Pons (tissue), 1 donor: Measurements from ENCODE around the gene HNF1B.
A peak's percentile ranks its signal among the peaks of the same experiment; 100 is the strongest.

ENCODE experiments used
- DNase-seq: peaks from one replicate; pipeline ENCODE4 v3.0.0-alpha.2; 2016; ENCODE audit warnings: low spot score

The HNF1B gene

DNA sequence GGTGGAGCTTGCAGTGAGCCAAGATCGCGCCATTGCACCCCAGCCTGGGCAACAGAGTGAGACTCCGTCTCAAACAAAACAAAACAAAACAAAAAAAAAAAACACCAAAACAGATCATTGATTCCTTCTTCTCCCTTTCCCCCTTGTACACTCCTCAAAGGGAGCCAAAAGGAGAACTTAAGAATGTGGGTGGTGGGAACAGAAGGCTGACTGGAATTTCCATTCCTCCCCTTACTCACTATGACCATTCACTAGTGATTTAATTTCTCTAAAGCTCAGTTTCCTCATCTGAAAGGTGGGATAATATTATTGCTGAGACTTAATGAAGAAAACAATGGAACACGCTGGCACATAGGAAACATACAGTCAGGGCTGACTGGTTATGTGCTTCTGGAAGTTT lies 17.1 kb upstream of the HNF1B start:
- no peak for DNase-seq

DNA sequence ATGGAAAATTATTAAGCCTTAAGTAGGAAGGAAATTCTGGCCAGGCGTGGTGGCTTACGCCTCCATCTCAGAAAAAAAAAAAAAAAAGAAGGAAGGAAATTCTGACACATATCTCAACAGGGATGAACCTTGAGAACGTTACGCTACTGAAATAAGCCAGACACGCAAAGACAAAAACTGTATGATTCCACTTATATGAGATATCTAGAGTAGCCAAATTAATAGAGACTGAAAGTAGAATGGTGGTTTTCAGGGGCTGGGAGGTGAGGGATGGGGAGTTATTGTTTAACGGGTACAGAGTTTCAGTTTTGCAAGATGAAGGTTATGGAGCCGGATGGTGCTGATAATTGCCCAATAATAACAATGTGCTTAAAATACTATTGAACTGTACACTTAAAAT lies 16.2 kb upstream of the HNF1B start:
- no peak for DNase-seq

DNA sequence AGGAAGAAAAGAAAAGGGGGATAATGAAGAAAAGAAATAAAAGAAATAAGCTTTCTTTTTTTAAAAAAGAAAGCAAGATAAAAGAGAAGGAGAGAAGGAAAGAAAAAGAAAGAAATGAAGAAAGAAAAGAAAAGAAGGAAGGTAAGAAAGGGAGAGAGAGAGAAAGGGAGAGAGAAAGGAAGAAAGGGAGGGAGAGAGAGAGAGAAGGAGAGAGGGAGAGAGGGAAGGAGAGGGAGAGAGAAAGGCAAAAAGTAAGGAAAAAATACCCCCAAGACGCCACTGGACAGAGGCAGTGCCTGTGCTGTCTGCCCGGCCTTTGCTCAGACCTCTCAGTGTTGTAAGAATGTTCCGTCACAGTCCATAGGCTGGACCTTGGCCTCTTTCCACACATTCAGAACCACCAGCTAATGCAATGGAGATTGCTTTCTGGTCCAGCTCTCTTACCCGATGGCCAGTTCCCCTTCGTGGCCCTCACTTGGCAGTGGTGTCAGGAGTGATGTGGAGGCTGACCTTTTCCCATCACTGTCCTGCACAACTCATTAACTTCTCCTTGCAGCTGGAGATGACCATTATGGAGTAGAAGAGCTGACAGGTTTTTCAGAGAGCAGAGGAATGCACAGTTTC lies 14.3 kb upstream of the HNF1B start:
- no peak for DNase-seq

DNA sequence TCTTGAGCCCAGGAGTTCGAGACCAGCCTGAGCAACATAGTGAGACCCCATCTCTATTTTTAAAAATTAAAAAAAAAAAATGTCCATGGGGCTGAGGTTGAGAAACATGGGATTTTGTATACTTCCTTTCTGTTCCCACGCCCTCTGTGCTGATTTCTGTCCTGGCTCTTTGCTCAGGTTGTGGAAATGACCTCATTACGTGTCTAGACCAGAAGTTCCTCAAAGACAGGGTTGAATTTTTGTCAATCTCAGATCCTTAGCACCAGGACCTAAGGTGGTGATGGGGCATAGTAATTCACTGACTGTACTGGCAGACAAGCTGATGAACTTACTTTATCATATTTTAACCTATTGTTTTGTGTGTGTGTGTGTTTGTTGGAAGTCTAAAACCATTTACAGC lies 11.2 kb upstream of the HNF1B start:
- DNase-seq, result no peak

DNA sequence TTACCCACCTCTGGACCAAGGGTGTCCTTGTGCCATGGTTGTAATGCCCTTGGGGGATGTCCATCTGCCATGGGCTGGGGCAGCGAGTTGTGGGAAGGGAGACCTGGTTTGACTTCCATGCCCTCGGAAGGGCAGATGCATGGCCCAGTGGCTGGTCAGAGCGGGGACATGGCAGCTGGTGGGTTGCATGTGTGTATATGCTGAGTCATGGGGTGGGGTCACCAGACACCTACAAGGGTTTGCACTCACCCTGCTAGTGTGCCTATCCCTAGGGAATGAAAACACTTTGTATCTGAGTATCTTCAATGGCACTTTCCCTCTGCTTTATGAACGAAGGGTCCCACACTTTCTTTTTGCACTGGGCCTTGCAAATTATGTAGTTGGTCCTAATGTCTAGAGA lies 10.6 kb upstream of the HNF1B start:
- no peak for DNase-seq

DNA sequence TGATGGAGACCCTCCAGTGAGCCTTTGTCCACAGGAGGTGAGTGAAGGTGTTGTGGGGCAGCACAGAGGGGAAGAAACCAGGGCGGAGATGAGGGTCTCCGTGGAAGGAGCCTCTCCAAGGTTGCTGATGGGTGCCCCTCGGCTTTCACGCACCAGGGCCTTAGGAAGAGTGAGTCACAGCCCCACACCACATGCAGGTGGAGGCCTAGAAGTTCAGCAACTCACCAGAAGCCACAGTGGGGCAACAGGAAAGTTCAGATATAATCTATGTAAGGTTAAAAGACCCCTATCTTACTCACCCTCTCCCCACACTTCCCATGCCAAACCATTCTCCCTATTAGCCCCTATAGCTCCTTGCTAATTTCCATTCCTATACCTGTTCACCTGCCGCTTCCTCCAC lies 9.5 kb upstream of the HNF1B start:
- no peak for DNase-seq

DNA sequence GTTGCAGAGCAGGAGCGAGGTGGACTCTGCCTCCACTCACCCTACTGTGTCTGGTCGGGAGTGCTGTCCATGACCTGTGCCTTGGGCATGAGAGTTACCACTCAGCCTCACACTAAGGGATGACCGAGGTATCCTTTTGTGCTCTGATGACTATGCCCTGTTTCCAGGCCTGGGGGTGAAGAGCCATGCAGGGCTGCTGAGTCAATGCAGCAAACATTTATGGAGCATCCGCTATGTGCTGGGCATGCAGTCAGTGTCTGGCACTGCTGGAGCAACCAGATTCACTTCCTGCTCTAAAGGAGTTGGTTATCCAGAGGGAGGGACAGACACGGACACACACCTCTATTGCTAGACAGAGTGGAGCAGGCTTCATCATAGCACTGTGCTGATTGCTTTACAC lies 7.6 kb upstream of the HNF1B start:
- no peak for DNase-seq

DNA sequence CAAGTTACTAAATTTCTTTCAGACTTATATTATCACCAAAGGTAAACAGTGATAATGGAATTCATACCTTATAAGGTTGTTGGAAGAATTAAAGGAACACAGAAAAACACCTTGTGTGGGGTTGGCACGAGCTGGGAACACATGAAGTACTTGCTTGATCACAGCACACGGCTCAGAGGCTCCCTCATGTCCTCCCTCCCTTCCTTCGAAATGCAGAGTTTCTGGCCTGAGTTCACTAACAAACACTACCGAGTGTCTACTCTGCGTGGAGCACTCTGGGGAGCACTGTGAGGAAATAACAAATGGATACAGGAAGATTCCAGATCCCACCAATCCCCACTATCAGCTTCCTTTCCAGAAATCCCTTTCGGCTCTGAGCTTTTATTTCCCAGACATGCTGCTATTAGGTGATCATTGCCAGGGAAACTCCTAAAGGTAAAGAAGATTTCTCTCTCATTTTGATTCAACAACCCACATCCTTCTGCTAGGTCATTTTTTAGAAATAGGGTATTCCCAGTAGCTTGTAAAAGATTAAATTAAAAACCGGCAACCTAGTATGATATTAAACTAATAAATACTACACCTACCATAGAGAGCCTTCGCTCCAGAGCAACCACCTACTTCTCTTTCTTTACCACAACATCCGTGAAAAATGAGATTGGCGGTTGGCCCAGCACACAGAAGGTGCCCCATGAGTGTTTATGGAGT lies 6.1 kb upstream of the HNF1B start:
- no peak for DNase-seq

DNA sequence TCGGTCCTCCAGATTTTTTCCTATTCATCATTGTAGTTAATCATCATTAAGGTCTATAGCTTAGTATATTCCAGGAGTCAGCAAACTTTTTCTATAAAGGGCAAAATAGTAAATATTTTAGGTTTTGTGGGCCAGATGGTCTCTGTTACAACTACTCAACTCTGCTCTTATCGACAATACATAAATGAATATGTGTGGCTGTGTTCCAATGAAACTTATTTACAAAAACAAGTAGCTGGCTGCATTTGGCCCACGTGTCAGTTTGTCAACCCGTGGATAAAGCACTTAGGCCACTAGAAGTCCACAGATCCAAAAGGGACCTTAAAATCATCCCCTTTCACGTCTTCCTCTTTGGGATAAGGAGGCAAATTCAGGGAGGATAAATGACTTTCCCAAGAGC lies 5.4 kb upstream of the HNF1B start:
- no peak for DNase-seq

DNA sequence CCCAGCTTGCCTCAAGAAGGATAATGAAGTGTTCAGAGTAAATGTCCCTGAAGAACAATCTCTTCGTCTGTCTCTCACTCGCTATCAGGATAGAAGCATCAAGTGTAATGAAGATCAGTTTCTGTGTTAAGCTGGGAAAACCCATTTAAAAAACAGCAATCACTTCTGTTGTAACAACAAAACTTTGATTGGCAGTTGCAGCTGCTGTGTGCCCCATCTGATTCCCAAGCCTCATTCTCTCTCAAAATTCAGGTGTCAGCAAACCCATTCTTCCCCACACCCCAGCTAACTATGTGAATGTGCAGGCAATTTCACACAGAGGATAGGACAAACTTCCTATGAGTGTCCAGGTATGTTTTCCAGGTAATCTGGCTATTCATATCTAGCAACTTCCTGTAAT lies 2.4 kb upstream of the HNF1B start:
- no peak for DNase-seq

DNA sequence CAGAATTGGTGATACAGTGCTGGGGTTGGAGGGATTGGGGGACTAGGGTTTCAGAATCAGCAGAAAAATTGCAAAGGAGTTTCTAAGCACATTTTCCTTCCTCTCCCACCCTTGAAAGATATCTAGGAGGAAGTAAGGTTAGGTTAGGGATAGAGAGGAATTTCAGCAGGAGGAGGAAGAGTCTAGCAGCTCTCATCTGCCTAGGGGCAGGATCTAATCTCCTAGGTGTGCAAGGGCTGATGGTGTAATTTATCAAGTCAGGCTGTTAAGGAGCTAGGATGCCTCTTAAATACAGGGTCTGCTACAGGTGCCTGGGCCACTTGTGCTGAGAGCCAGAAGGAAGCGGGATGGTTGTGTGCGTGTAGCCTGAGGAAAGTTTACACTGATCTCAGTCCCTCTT lies 1.8 kb upstream of the HNF1B start:
- no peak for DNase-seq

DNA sequence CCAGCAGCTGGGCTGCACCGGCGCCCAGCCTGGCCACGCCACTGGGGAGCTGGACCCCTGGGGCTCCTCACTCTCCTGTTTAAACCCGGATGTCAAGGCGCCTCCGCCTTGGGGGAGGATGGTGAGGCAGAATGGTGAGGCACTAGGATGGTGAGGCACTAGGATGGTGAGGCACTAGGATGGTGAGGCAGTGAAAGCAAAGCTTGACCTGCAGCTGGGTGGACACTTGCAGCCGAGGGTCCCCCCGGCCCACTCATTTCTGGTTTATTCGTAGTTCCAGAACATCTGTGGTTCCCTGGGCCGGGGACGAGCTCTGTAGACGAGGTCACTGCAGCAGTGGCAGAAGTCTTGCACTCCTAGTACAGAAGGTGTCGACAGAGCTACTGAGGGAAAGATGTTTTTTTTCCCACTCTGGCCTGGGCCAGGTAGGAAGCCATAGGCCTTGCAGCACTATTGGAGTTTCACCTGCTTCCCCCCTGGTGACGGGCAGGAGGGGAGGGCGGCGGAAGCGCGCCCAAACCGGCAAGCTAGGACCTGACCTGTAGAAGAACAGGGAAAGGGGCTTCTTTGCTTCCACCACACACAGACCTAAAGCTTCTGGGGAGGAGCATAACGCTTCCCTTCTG lies 1.1 kb upstream of the HNF1B start:
- DNase-seq, result no peak

DNA sequence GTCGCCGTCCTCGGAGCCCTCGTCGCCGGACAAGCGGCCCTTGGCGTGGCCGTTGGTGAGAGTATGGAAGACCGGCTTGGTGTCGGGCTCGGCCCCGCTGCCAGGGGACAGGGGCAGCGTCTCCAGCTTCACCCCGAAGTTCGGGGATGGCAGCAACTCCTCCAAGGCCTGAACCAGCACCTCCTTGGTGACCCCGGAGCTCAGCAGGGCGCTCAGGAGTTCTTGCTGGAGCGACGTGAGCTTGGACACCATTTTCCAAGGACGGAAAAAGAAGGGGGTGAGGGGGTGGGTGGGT lies 279 bp downstream of the HNF1B start:
- no peak for DNase-seq

DNA sequence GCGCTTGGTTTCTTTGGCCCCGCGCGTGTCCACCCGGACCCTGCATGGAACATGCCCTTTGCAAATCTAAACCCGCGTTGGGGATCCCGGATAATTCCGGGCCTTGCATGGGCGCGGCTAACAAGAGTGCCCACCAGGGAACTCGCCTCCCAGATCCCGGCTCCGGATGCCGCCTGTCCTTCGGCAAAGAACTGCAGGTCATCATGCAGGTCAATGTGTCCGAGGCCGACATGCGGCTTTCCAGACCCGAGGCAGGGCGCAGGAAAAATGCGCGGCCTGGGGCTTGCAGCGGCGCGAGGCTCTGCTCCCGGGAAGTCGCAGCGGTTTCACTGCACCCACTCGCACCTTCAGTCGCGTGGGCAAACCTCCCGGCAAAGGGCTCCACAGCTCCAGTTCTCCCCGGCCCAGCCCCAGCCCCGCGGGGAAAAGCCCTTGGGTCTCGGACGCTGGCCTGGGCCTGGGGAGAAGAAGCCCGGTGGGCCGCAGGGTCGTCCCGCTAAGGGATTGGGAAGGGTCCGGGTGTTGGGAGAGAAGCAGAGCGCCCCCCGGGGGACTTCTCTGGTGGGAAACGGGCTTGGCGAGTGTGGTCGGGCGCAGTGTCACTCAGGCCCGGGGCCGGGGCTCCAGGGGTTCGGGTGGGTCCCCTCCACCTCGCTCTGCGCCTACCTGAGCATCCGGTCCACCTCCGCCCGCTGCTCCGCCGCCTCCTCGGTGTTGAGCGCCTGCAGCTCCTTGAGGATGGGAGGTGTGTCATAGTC lies 805 bp downstream of the HNF1B start:
- no peak for DNase-seq

DNA sequence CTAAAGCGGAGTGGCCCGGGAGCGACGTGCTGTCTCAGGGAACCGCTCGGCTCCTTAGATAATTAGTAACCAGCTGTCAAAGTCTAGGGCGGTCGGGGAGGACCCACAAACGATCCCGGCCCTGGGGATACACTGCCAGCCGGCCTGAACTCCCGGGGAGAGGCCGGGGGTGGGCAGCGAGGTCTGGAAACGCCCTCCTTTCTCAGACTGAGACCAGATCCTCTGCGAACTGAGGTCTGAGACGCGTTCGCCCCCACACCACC lies 1.3 kb downstream of the HNF1B start:
- no peak for DNase-seq

DNA sequence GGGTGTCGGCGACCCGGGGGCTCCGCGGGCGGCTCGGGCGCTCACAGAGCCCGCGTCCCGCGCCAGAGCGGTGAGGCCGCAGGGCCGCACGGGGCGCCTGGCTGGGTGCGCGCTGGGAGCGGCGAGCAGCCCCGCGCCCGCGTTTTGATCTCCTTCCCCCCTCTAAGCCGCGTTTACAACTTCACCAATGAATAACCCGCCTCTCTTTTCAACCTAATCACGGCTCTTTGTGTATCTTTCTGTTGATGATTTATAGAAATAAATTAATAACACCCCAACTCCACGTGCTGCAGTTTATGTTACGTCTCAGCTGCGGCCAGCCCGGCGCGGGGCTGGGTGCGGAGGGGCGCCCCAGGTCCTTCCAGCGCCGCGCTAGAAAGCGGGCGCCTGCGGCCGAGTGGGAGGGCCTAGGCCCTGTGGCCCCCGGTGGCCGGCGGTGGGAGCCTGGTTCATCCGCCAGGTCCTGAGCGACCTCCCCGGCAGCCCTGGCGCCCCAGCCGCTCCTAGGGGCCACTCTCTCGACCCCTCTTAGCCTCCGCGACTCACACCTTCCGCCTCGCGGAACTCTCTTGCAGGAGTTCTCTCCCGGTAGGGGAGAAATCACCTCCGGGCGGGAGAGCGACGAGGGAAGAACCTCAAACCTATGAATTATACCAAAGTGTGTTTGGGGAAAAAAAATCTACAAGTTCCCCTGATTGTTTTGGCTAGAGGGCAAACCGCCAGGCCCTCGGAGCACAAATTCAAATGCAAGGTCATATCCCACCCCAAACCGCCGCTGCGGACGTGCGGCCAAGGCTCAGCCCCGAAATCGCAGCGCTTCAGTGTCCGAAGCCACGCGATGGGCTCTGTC lies 1.9 kb downstream of the HNF1B start:
- DNase-seq, result no peak

DNA sequence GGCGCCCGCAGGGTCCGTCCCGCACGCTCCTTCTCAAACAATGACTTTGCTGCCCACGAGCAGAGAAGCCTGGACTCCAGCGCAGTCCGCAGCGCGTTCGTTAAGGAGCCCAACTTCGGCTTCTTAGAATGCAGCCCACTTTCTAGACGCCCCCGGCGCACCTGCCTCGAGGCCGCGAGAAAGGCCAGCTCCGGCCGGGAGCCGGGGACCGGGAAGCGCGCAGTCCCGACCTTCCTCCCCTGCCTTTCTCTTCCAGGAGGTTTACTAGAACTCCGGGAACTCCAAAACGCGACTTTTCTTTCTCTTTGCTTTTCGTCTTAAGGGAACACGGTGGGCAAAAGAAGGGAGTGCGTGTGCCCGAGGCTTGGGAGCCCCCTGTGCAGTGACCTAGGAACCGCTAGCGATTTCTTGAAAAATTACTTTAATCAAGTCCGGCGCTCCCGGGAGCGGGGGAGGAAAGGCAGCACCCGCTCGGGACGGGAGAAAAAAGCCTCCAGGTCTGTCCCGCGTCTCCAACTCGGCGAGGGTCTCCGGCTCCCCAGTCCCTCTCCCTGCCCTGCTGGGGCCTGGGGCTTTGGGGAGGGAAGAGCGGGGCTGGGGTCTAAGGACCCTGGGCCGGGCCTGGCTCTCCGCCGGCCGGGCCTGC lies 2.6 kb downstream of the HNF1B start:
- no peak for DNase-seq

DNA sequence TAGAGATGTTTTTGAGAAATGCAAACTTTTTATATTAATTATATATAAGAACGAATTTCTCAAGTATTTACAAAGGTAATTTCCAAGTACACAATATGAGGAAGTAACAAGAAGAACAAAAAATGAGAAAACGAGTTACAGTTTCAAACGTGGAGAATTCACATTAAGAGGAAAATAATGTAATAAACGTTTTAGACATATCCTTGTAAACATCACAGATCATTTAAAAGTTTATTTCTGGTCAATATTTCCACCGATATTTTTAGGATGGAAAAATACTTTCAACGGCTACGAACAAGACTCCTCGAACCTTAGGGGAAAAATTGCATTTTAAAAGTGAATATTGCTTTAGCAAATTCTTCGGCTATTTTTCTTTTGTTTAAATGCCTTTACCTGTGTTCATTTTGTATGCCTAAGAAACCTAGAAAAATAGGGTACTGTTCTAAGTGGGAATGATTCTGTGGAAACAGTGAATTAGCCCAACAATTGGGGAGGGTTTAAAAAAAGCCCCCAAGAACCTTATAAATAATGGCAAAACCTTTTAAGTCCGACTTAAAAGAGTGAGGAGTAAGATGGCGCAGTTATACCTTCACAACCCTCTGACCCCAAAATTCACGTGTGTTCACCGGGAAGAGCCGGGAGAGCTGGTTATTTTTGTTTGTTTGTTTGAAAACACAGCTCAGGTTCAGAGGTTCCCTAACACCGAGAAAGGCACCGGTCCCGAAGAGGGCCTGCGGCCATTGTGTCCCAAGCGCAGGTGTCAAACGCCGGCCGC lies 3.3 kb downstream of the HNF1B start:
- DNase-seq, result peak; percentile 1

DNA sequence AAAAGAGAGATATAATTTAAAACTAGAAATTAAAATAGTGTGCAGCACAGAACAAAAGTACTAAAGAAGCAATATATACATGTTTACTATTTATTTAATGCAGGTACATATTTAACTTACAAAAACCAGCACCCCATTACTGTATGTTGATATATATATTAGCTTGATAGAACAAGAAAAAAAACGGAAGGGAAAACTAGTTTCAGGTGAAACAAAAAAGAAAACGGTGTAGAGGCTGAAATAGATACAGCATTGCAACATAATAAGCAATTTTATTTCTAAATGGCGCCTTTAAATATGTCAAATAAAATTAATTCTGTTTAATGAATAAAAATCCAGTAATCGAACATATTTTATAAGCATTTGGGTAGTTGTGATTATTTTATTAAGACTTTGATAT lies 3.9 kb downstream of the HNF1B start:
- no peak for DNase-seq

DNA sequence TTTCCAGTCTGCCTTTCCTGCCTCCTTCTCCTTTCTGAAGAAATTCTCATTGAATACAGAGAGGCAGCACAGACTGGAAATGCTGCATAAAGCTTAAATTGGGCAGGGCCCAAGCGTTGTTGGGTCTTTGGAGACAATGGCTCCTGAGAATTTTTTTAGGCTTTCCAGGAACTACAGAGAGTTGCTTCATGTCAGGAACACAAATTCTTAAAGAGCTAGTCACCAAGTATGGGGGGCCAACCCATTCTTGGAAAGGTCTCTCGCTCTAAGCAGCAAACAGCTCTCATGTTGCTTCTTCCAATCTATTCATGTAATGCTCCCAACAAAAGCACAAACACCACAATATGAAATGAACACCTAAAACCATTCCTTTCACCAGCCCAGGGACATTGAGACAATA lies 6.9 kb downstream of the HNF1B start:
- no peak for DNase-seq

DNA sequence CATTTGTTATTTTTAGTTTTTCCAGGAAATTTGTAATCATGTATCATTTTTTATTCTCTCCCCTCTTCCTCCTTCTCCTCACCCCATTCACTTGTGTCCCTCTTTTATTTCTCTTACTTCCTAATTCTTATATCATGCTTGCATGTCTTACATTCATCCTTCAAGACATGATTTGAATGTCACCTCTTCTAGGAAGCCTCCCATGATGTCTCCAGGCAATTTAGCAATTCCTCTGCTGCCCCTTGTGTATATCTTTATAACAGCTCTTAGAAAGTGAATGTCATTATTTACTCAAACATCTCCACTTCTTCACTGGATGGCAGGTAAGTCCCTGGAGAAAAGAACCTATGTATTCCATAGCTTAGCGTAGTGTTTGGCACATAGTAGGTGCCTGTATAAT lies 7.8 kb downstream of the HNF1B start:
- DNase-seq, result no peak
